ENCODE data around the gene ADAMTSL1.

ADAMTSL1 gene

GRCh38 chr9:18806232-18807080 is 332.5 kb downstream of the ADAMTSL1 start:
- DNase-seq (ENCODE audit: low read depth in 2 of 2): no peak

- DNase-seq (ENCODE audit: low read depth in 2 of 2): no peak
Measured at GRCh38 chr9:18810581-18810980, 336.6 kb downstream of the ADAMTSL1 start.

- no peak for DNase-seq (ENCODE audit: low read depth in 2 of 2)
Measured at GRCh38 chr9:18811171-18811570, 337.2 kb downstream of the ADAMTSL1 start.

GRCh38 chr9:18819418-18819817 is 345.5 kb downstream of the ADAMTSL1 start:
- DNase-seq (ENCODE audit: low read depth in 2 of 2): no peak

GRCh38 chr9:18820566-18821095 is 346.7 kb downstream of the ADAMTSL1 start:
- DNase-seq (ENCODE audit: low read depth in 2 of 2): no peak

- DNase-seq (ENCODE audit: low read depth in 2 of 2): no peak
Measured at GRCh38 chr9:18821788-18822187, 347.8 kb downstream of the ADAMTSL1 start.

GRCh38 chr9:18822850-18823249 is 348.9 kb downstream of the ADAMTSL1 start:
- no peak for DNase-seq (ENCODE audit: low read depth in 2 of 2)

GRCh38 chr9:18824095-18824666 is 350.2 kb downstream of the ADAMTSL1 start:
- no peak for DNase-seq (ENCODE audit: low read depth in 2 of 2)

GRCh38 chr9:18825656-18826170 is 351.8 kb downstream of the ADAMTSL1 start:
- no peak for DNase-seq (ENCODE audit: low read depth in 2 of 2)

- no peak for DNase-seq (ENCODE audit: low read depth in 2 of 2)
Measured at GRCh38 chr9:18826248-18826647, 352.3 kb downstream of the ADAMTSL1 start.

GRCh38 chr9:18829066-18829465 is 355.1 kb downstream of the ADAMTSL1 start:
- no peak for DNase-seq (ENCODE audit: low read depth in 2 of 2)

- no peak for DNase-seq (ENCODE audit: low read depth in 2 of 2)
Measured at GRCh38 chr9:18829873-18830272, 355.9 kb downstream of the ADAMTSL1 start.

- no peak for DNase-seq (ENCODE audit: low read depth in 2 of 2)
Measured at GRCh38 chr9:18834740-18835361, 360.9 kb downstream of the ADAMTSL1 start.

- no peak for DNase-seq (ENCODE audit: low read depth in 2 of 2)
Measured at GRCh38 chr9:18837402-18837801, 363.4 kb downstream of the ADAMTSL1 start.

GRCh38 chr9:18847576-18848275 is 373.8 kb downstream of the ADAMTSL1 start:
- DNase-seq (ENCODE audit: low read depth in 2 of 2): no peak

GRCh38 chr9:18848657-18849056 is 374.7 kb downstream of the ADAMTSL1 start:
- DNase-seq (ENCODE audit: low read depth in 2 of 2): no peak

- no peak for DNase-seq (ENCODE audit: low read depth in 2 of 2)
Measured at GRCh38 chr9:18849270-18849669, 375.3 kb downstream of the ADAMTSL1 start.

- no peak for DNase-seq (ENCODE audit: low read depth in 2 of 2)
Measured at GRCh38 chr9:18849890-18850677, 376.1 kb downstream of the ADAMTSL1 start.

- no peak for DNase-seq (ENCODE audit: low read depth in 2 of 2)
Measured at GRCh38 chr9:18851069-18851795, 377.3 kb downstream of the ADAMTSL1 start.

- no peak for DNase-seq (ENCODE audit: low read depth in 2 of 2)
Measured at GRCh38 chr9:18855656-18856055, 381.7 kb downstream of the ADAMTSL1 start.
